H1 (cell line): ENCODE measurements around the gene ASB17.

ENCODE experiments used
- CTCF ChIP-seq, 3 experiments: IDR thresholded peaks; 1 replicate in 2 of 3; 2 replicates in 1 of 3; pipeline versions ENCODE4 v1.5.1 to v1.6.1; 2011; ENCODE audit warnings: low read length in 3 of 3, mild to moderate bottlenecking in 3 of 3, inconsistent platforms in 2 of 3, low read depth in 1 of 3, moderate library complexity in 1 of 3; ENCODE audit not compliant: insufficient read depth in 1 of 3; ENCODE audit errors: control extremely low read depth in 1 of 3
- POLR2A ChIP-seq, 2 experiments: IDR thresholded peaks; 1 replicate in 1 of 2; 2 replicates in 1 of 2; pipeline ENCODE4 v1.6.1; 2011; ENCODE audit warnings: low read depth in 2 of 2, low read length in 2 of 2, mild to moderate bottlenecking in 2 of 2; ENCODE audit errors: control extremely low read depth in 1 of 2

DNA sequence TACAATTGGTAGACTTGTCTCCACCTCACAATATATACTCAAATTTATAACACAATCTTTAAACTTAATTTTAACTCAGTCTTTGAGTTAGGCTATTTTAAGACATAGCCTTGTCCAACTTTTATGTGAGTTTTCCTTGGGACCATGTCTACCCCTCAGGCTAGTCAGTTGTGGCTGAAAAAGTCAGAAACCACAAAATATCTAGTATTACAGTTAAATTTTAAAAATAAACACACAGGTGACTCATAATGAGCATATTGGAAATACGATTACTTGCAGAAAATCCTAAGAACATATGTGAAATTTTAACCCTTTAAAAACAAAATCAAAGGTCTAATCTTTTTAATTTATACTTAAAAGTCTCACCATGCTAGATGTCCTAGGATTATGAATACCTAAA is 4.8 kb upstream of the ASB17 start:
- TF ChIP-seq POLR2A (IDR thresholded peaks at IDR 0.05; ENCODE audit: control extremely low read depth in 1 of 2, low read depth in 2 of 2, low read length in 2 of 2) (no peak), CTCF (IDR thresholded peaks at IDR 0.05; ENCODE audit: control extremely low read depth in 1 of 3, insufficient read depth in 1 of 3, low read depth in 1 of 3, low read length in 3 of 3) (no peak)
